Testis (tissue), 2 donors: ENCODE data around the gene ZHX3.

Source experiments
- CTCF ChIP-seq, 3 experiments: fragments of 450-650 bp in 2 of 3; fragments of 200-600 bp in 1 of 3; sonication (generic) in 1 of 3; IDR thresholded peaks; one replicate each; pipeline ENCODE4 v1.5.1; 2016 to 2019; ENCODE audit warnings: antibody characterized with exemption in 3 of 3, mild to moderate bottlenecking in 2 of 3, moderate library complexity in 1 of 3
- POLR2A ChIP-seq: fragments of 450-650 bp; IDR thresholded peaks from one replicate; pipeline ENCODE4 v1.6.1; 2017; ENCODE audit warnings: antibody characterized with exemption, mild to moderate bottlenecking, moderate library complexity

GRCh38 chr20:41174782-41175181 is 142.7 kb downstream of the ZHX3 start:
- TF ChIP-seq CTCF (IDR thresholded peaks at IDR 0.05): no peak
- TF ChIP-seq POLR2A: no peak
